ENCODE measurements around the gene FBH1. TPM values are rescaled to one million over a fixed set of nuclear protein-coding genes. Genes with fewer than 3 reads are reported as not detected.
A peak's percentile ranks its signal among the peaks of the same experiment; 100 is the strongest.

FBH1 gene
- total and polyA plus RNA-seq, 9 of the 15 experiments (the other 6 are each of a cell fraction or from before 2014, with no cell fraction given): 13.4 to 108 (median 77.8) TPM

DNA sequence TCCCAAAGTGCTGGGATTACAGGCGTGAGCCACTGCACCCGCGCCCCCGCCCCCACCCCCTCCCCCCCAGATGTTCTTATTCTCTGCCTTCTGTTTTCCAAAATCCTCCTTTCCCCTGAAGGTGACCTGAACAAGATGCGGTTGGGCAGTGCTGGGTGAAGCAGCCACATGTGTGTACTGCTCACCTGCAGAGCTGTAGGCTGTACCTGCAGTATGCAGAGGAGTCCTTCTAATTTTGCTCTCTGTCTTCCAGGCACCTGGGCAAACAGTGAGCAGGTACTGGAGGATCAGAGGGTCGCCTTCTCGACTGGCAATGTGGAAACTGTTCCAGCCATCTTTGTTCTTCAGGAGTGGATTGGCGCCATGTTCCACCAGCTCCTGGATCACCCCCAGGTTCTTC, 2.4 kb upstream of the FBH1 start:
- H3K4me1 ChIP-seq (replicated peaks in 1 of 2; ENCODE audit: control insufficient read depth in 2 of 2, insufficient read depth in 2 of 2, low read length in 2 of 2): peaks cover 25 to 28% of the 10 kb centered on the region in 2 experiments
- BruUV-seq (replicated peaks): no TSS peak
- H3K79me2 ChIP-seq (ENCODE audit: control insufficient read depth, insufficient read depth, low read length): peaks cover 54% of the 10 kb centered on the region
- in situ Hi-C loops (cut with MboI): no loop called here
- peaks cover 67% of the 10 kb centered on the region for H3K36me3 ChIP-seq (ENCODE audit: control insufficient read depth, insufficient read depth, low read length)
- FAIRE-seq (no peak), DNase-seq (ENCODE audit: extremely low read depth in 1 of 4, low spot score in 3 of 4) (no peak), ATAC-seq (no peak)
- intact Hi-C loops (cut with micrococcal nuclease): no loop called here
- POLR2A ChIA-PET: interaction anchor here (0.6 to 4.2 kb wide), 4 partner anchors 74 to 303 kb away, joined by 3 to 14 read pairs (median 4); partner anchors contain the start of gene GDI2
- peak overlapping the region; percentile 84; the same call in 1 of the 2 replicates for H3K4me2 ChIP-seq (ENCODE audit: insufficient read depth, low read length)
- no peak overlapping the region for H2AFZ ChIP-seq (ENCODE audit: low read depth, low read length)
- CTCF ChIA-PET (ENCODE audit: low intra/inter-chr PET ratio): no interaction called here
- H3K9me3 ChIP-seq (replicated peaks; ENCODE audit: control insufficient read depth, insufficient read depth, low read depth, low read length): no peaks in the 10 kb centered on the region
- no peak for TF ChIP-seq CEBPG (CRISPR knock-in tag; IDR thresholded peaks at IDR 0.05)
- no peak for TF ChIP-seq CEBPG (tag; conservative IDR thresholded peaks at IDR 0.05 in 1 of 2, IDR thresholded peaks at IDR 0.05 in 1 of 2)
- no peak for TF ChIP-seq TEAD4 (IDR thresholded peaks at IDR 0.05; ENCODE audit: low read length)
- no peak for TF ChIP-seq TEAD4 (CRISPR knock-in tag; IDR thresholded peaks at IDR 0.05; ENCODE audit: borderline replicate concordance)
- no peak for TF ChIP-seq CHD1 (IDR thresholded peaks at IDR 0.05; ENCODE audit: low read length)
- no peak for TF ChIP-seq PBX2 (CRISPR knock-in tag; IDR thresholded peaks at IDR 0.05; ENCODE audit: low read depth)
- no peak for TF ChIP-seq PBX2 (tag; conservative IDR thresholded peaks at IDR 0.05; ENCODE audit: low read depth)
- no peak for TF ChIP-seq NELFE (IDR thresholded peaks at IDR 0.05; ENCODE audit: insufficient read depth, insufficient read length)
- TF ChIP-seq ZEB2 (IDR thresholded peaks at IDR 0.05): no peak
- H3K9ac ChIP-seq (ENCODE audit: insufficient read depth in 1 of 2, low read depth in 2 of 2, low read length in 2 of 2): peak overlapping the region in 1 of 2 experiments; percentile 47; a peak in 1 of 4 replicates
- H3K9me1 ChIP-seq (ENCODE audit: control insufficient read depth, insufficient read depth, low read length): peaks cover 1% of the 10 kb centered on the region
- no peak overlapping the region; the same call in 2 of the 3 replicates for H3K27ac ChIP-seq (ENCODE audit: extremely low read depth, low read depth, low read length)
- H3K4me3 ChIP-seq: peak overlapping the region; percentile 84; the same call in 1 of the 2 replicates
- 81% methylated on average over 5 of the region's 8 CpGs for WGBS (ENCODE audit: insufficient coverage, low coverage, missing lambda C conversion rate)
- H3K27me3 ChIP-seq (ENCODE audit: control insufficient read depth in 2 of 2, insufficient read depth in 2 of 2, low read length in 2 of 2): no peaks in the 10 kb centered on the region
- no peaks in the 10 kb centered on the region; the same call in 1 of the 2 replicates for H4K20me1 ChIP-seq (replicated peaks; ENCODE audit: control insufficient read depth, insufficient read depth, low read length)

Data from K562 (cell line).